ENCODE measurements around the gene TPM4.
"Not testable (repeated sequence)": the region's sequence is repeated elsewhere in the genome, so short reads cannot be mapped to it uniquely, and the experiment has no call there.

Gene TPM4

DNA sequence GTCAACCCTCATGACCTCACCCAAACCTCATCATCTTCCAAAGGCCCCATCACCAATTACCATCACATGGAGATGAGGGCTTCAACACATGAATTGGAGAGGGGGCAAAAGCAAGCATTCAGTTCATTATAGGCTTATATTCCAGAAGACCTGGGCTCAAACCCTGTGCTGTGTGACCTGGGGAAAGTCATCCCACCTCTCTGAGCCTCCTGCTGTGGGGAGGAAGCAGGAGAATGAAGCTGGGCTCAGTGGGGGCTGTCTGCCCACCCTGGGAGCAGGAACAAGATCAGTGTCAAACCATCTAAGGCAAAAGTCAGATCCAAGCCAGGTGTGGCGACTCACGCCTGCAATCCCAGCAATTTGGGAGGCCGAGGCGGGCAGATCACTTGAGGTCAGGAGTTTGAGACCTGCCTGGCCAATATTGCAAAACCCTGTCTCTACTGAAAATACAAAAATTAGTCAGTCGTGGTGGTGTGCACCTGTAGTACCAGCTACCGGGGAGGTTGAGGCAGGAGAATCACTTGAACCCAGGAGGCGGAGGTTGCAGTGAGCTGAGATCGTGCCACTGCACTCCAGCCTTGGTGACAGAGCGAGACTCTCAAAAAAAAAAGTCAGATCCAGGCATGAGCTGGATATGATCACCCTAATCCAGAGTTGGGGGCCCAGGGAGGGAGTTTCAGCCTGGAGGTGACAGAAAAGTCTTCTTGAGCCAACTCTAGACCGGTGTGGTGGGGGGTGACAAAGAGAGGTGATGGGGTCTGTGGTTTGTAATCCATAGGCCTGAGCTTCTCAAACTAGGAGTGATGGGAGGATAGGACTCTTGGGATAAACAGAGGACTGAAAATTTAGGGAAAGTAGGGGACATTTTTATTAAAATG is 1.6 kb upstream of the TPM4 start:
- no peak for DNase-seq

DNA sequence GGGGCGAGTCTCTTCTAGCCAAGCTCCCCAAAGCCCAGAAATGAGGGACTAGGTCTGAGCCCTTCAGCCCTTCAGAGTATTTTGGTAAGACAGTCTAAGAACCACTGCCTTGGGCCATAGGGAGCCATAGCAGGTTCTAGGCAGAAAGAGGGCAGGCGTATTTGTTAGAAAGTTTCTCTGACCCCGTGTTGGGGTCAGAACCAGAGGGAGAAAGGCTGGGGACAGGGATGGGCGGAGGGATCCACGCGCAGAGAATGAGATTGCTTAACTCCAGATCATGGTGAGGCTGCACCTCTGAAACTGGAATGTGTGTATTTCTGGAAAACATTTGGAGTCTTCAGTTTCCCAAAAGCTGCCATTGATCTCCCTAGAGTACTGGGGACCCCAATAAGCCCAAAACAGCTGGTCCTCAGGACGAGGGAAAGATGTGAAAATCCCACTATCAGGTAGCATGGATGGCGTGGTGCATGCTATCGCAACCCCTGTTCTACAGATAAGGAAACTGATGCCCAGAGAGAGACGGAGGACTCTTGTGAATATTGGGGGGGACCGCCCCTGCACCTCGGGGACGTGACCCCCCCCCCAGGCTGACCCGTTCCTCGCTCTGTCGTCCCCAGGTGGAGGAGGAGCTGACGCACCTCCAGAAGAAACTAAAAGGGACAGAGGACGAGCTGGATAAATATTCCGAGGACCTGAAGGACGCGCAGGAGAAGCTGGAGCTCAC is 703 bp upstream of the TPM4 start:
- no peak for DNase-seq

DNA sequence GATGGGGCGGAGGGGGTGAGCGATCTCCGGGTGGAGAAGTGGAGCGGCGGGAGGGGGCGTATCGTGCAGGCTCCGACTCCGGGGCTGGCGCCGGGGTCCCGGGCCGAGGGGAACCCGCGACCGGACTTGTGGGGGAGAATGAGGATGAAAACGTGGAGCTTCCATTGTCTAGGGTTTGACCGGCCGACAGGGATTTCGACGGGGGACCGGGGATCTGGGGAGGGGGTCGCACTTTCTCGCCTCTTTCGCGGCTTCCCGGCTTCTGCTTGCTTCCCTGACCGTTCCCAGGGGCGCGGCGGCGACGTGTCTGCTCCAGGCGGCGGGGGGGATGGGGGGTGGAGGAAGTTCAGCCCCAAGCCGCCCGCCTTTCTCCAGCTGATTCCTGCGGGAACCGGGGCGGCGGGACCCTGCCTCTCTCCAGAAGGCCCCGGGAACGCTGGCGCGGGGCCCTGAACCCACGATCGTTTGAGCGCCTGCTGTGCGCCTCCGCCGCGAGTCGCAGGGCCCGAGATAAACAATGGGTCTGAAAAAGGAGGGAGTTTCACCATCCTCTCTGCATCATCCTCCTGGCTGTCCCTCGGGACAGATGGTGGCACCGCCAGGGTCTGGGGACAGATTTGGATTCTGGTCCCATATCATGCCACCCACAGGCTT is 790 bp downstream of the TPM4 start:
- no peak for DNase-seq

DNA sequence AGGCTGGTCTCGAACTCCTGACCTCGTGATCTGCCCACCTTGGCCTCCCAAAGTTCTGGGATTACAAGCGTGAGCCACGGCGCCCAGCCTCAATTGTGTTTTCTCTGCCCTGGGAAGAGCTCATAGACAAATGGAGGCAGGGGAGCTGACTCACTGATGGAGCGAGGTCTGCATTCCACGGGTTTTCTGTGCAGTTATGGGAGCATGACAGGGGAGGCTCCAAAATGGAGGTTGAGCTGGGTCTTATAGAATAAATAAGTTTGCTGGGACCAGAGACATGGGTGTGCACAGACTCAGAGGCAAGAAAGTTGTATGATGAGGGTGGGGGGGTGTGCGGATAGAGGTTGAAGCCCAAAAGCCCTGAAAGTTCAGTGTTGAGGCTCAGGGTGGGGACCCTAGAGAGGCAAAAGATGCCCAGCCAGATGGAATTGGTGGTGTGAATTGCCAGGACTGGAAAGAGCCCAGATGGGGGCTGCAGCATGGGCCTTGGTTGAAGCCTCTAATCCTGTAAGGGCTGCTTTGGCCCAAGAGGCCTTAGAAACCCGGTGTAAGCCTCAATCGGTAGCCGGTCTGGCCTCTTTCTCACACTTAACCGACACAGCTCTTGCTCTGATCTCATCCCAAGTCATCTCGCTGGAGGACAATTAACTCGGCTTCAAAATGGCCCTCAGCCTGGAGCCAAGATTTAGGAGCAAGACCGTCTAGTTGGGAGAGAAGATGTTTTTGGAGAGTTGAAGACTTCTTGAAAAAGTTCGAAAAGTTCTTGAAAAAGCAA is 1.9 kb downstream of the TPM4 start:
- peak; percentile 59 for DNase-seq

DNA sequence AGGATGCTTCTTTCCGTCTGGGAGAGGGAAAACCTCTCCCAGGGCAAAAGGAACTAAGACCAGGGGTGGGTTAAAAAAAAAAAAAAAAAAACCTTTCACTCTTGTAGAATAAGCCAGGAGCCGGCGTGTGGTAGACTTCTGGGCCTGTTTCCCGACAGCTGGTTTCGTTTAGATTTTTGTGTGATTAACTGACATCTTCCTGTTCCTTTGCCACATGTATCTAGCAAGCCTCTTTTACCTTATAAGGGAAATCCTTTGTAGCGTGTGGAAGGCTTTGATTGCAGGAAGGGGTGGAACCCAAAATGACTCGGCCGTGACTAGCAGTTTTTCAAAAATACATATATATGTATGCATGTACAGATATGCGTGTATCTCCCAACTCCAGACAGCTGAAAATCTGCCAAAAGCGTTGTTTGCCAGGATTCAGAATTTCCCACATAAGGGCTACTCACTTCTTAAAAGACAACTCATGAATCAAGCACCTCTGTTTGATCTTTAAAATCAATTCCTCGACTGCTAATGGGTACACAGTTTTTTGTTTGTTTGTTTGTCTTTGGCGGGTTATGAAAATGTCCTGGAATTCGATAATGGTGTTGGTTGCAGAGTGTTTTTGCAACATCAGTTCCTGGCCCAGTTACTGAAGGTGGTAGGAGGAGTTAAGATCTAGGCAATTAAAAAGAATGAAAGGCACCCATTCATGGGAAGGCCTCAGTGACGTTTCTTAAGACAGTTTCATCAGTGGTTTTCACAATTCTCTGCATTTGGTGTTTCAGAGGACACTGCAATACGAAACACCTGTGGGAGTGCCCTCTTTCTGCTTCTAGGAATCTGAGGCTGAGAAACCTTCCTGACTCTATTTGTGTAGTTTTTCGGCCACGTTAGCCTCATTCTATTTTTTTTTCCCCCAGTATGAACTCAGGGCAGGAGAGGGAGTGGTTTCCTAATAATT is 2.7 kb downstream of the TPM4 start:
- DNase-seq: peak; percentile 97

DNA sequence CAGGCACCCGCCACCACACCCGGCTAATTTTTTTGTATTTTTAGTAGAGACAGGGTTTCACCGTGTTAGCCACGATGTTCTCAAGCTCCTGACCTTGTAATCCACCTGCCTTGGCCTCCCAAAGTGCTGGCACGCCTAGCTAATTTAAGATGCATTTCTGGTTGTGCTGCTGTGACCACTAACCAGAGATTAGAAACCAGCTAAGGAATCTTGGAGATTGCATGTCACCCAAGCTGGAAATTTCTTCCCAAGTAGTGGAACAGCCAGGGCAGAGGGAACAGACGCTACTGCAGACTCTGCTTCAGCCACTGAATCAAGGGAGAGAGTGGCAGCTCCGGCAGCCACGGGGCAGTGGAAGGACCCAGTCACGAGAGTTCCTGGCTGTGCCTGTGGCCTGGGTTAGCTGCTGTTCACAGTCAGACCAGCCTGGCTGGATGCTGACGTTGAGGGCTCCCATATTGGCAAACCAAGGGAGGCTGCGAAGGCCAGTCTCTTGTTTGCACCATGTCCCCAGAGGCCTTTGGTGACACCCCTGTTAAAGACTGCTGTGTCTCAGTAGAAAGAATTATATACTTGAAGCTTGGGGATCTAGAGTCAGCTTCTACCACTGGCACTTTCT is 7.9 kb downstream of the TPM4 start:
- no peak for DNase-seq

DNA sequence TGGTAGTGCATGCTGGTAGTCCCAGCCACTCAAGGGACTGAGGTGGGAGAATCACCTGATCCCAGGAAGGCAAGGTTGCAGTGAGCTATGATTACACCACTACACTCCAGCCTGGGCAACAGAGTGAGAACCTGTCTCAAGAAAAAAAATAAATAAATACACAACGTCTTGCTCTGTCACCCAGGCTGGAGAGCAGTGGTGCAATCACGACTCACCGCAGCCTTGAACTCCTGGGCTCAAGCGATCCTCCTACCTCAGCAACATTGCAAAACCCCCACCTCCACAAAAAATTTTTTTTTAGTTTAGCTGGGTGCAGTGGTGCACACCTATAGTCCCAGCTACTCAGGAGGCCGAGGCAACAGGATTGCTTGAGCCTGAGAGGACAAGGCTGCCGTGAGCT is 8.8 kb downstream of the TPM4 start:
- no peak for DNase-seq

DNA sequence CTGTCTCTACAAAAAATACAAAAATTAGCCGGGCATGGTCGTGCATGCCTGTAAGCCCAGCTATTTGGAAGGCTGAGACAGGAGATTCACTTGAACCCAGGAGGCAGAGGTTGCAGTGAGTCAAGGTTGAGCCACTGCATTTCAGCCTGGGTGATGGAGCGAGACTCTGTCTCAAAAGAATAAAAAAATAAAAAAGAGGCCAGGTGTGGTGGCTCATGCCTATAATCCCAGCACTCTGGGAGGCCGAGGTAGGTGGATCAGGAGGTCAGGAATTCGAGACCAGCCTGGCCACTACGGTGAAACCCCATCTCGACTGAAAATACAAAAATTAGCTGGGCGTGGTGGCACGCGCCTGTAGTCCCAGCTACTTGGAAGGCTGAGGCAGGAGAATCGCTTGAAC is 11.1 kb downstream of the TPM4 start:
- DNase-seq: not testable (repeated sequence)

DNA sequence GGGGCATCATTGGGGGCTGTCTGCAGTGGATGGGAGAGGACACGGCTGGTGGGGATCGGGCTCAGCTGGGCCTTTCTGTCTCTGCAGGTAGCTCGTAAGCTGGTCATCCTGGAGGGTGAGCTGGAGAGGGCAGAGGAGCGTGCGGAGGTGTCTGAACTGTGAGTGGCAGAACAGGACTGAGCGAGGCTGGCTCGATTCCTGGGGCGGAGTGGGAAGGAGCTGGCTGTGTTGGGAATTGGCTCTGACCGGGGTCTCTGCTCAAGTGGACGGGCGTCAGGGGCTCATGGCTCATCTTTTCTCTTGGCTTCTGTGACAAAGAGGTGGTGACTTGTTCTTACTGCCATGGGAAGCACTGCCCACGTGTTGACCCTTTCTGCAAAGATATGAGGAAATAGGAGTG is 11.6 kb downstream of the TPM4 start:
- no peak for DNase-seq

DNA sequence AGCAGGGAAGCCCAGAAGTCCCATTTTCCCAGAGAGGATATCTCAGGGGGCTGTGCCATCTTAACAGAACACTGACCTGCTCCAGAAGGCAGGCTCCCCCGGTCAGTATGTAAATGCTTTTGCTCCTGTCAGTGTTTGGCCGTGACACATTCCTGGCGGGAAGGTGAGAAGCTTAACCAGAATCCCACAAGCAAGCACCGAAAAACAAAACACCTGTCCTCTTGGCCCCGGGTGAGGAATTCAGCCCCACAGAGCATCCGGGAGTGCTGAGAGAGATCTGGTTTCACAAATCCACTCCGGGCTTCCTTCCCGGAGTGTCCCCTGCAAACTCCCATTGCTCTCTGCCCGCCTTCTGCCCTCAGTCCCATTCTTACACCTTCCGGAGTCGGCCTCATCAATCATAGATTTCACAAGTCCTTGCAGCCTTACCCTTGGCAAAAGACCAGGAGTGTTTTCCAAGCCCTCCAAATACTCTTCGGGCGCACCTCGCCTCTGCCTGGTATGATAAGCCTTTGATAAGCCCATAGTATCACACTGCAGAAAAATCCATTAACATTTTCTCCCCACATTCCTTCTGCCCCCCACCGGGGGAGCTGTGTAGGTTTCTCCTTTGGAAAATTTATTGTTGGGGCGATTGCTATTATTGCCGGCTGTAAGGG is 12.2 kb downstream of the TPM4 start:
- no peak for DNase-seq

DNA sequence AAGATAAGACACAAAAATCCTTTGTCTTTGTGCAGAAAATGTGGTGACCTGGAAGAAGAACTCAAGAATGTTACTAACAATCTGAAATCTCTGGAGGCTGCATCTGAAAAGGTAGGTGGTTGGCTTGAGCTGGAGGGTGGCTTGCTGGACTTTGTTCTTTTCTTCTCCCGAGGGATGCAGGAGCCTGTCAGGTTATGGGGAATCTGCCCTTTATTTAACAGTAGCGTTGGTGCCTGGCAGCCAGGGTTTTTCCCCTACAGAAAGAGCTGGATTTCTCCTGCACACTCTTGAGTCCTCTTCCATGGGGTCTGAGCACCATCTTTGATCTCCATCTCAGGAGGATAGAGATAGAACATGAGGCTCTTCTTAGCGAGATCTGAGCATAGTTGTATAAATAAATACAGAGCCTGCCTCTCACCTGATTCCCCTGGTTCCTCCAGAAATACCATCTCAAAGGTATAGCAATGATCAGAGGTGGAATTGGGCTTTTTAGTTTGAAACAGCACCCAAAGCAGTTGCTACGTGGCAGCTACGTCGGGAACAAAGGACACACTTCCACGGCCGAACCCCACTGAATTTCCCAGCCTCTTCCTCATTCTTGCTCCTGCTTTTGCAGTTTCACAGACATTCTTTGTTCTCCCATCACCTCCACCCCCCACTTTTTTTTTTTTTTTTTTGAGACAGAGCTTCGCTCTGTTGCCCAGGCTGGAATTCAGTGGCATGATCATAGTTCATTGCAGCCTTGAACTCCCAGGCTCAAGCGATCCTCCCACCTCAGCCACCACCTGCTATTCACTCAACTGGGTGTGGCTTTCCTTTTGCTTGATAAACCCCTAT is 12.9 kb downstream of the TPM4 start:
- no peak for DNase-seq

DNA sequence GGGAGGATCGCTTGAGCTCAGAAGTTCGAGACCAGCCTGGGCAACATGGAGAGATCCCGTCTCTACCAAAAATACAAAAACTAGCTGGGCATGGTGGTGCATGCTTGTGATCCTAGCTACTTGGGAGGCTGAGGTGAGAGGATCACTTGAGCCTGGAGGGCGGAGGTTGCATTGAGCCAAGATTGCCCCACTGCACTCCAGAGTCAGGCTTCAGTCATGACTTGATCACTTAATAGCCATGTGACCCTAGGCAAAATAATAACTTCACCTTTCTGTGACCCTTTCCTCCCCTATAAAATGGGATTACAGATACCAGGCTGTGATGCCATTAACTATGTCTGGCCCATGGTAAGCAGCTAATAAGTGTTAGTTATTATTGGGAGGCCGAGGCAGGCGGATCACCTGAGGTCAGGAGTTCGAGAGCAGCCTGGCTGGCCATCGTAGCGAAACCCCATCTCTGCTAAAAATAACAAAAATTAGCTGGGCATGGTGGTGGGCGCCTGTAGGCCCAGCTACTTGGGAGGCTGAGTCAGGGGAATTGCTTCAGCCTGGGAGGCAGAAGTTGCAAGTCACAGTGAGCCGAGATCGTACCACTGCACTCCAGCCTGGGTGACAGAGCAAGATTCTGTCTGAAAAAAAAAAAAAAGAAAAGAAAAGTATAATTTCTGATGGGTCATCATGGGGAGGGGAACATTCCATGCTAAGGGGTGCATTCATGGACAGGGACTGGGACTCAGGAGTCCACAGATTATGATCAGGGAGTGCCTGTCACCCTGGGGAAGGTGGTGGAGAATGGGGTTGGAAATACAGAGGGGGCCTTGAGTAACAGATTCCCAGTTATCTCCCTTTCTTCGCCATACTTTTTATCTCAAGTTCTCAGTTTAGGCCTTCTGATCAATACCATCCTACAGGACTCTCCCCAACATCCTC is 15.5 kb downstream of the TPM4 start:
- DNase-seq: no peak

DNA sequence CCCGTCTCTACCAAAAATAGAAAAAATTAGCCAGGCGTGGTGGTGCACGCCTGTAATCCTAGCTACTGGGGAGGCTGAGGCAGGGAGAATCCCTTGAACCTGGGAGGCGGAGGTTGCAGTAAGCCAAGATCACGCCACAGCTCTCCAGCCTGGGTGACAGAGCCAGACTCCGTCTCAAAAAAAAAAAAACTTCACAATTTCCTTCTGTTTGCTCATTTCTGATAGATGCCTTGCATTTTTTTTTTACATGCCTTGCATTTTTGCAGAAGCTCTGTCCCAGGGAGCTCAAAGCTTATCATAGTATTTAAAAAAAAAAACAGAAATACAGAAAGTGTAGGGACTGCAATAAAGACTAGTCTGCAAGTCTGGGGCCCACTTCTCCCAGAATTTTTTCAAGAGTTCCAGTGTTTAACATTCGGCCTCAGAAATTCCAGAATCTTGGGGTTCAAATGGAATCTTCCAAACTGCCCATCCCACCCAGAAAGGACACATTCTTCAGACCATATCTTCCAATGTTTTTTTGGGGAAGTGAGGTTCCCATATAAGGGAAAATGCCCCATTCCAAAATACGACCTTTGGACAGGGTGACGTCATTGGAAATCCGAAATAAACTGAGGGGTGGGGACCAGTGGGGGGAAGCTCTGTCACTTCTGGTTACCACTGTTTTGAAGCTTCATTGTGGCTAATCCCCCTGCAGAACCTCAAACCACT is 18.2 kb downstream of the TPM4 start:
- no peak for DNase-seq

DNA sequence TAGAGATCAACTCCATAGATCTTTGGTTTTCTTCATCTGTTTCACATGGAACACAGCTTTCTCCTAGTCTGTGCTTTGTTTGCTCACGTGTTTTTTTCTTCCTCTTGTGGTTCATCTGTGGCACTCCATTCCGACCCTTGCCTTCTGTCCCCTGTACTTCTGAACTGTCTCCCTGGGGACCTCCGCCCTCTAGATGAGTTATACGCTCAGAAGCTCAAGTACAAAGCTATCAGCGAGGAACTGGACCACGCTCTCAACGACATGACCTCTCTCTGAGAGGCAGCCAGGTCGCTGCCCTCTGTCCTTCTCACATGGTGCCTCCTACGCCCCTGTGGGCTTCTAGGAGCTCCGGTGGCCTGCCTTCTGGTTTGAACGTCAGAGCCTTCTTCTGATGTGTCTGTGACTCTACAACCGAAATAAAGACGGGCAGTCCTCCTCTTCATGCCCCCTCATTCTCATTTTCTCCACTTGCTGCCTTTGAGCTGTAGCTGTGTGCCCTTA is 18.8 kb downstream of the TPM4 start:
- no peak for DNase-seq

DNA sequence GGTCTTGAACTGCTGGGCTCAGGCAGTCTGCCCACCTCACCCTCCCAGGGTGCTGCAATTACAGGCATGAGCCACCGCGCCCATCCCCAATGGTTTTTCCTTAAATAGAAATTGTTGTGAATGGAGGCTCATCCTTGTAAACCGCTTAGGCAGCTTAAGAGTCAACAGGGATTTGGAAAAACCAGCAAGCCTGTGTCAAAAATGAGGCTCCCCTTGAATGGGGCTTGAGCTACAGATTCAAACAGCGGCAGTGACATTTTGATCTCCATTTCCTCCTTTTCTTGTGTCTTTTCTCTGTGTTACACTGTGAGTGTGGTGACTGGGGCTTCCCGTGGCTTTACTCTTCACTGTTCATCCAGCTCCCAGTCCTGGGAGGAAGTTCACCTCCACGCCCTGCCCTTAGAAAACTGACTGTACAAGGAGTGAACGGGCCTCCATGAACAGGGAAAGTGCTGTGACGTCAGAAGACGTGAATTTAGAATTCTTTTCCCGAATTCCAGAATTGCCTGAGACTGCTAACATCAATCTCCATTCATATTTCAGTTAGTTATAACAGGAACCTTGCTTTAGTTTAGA is 20.1 kb downstream of the TPM4 start:
- DNase-seq: no peak

DNA sequence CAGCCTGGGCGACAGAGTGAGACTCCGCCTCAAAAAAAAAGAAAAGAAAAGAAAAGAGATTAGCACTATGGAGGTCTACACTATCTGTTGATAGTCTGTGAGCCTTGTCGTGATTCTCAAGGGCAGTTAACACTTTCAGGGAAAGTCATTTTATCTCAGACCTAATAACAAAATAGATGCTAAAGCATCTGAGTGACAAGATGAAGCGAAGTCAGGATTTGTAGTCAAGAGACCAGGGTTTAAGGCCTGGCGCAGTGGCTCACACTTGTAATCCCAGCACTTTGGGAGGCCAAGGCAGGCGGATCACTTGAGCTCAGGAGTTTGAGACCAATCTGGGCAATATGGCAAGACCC is 22.1 kb downstream of the TPM4 start:
- no peak for DNase-seq

DNA sequence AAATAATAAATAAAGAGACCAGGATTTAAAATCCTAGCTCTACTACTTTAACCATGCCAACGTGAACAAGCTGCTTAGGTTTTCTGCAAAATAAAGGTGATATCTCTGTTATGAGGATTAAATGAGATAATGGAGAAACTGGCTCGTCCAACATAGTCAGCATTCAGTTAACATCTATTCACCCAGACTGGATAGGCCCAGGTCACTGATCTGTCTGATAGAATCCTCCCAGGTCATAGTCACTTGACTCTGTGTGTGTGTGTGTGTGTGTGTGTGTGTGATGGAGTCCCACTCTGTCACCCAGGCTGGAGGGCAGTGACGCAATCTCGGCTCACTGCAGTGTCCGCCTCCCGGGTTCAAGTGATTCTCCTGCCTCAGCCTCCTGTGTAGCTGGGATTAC is 22.5 kb downstream of the TPM4 start:
- DNase-seq: no peak

Measured in DMS 273 treated with DMSO at 0.1 percent for 48 hours (cell line).